ENCODE measurements around the gene SLC22A23. TPM values are rescaled to one million over a fixed set of nuclear protein-coding genes. Genes with fewer than 3 reads are reported as not detected.
A peak's percentile ranks its signal among the peaks of the same experiment; 100 is the strongest.

The SLC22A23 gene
- total RNA-seq, 1 donor from 2014 or later: 13.7 TPM

- peak; percentile 62 for DNase-seq
These were observed 161.7 kb downstream of the SLC22A23 start for GRCh38 chr6:3294921-3295871.

GRCh38 chr6:3294396-3294795 is 162.5 kb downstream of the SLC22A23 start:
- DNase-seq: no peak

- DNase-seq: no peak
These were observed 163.3 kb downstream of the SLC22A23 start for GRCh38 chr6:3293271-3294155.

- no peak for DNase-seq
These were observed 164.2 kb downstream of the SLC22A23 start for GRCh38 chr6:3292431-3293197.

GRCh38 chr6:3291987-3292386 is 164.9 kb downstream of the SLC22A23 start:
- DNase-seq: no peak

- no peak for DNase-seq
These were observed 165.5 kb downstream of the SLC22A23 start for GRCh38 chr6:3291346-3291745.

- DNase-seq: no peak
These were observed 166.0 kb downstream of the SLC22A23 start for GRCh38 chr6:3290931-3291211.

- no peak for DNase-seq
These were observed 166.5 kb downstream of the SLC22A23 start for GRCh38 chr6:3290149-3290930.

- no peak for DNase-seq
These were observed 167.2 kb downstream of the SLC22A23 start for GRCh38 chr6:3289664-3290055.

GRCh38 chr6:3288711-3289663 is 167.9 kb downstream of the SLC22A23 start:
- DNase-seq: no peak

- no peak for DNase-seq
These were observed 168.7 kb downstream of the SLC22A23 start for GRCh38 chr6:3287976-3288707.

- DNase-seq: no peak
These were observed 169.5 kb downstream of the SLC22A23 start for GRCh38 chr6:3287308-3287707.

- DNase-seq: no peak
These were observed 170.1 kb downstream of the SLC22A23 start for GRCh38 chr6:3286641-3287171.

- DNase-seq: no peak
These were observed 171.1 kb downstream of the SLC22A23 start for GRCh38 chr6:3285732-3286131.

GRCh38 chr6:3285049-3285639 is 171.7 kb downstream of the SLC22A23 start:
- no peak for DNase-seq

- DNase-seq: peak; percentile 89
These were observed 172.4 kb downstream of the SLC22A23 start for GRCh38 chr6:3284436-3284876.

- no peak for DNase-seq
These were observed 173.0 kb downstream of the SLC22A23 start for GRCh38 chr6:3283641-3284435.

GRCh38 chr6:3283241-3283640 is 173.6 kb downstream of the SLC22A23 start:
- DNase-seq: no peak
